Jurkat, Clone E6-1 (cell line): ENCODE measurements around the gene SETDB1. TPM values are rescaled to one million over a fixed set of nuclear protein-coding genes. Genes with fewer than 3 reads are reported as not detected.
"Not testable (repeated sequence)": the region's sequence is repeated elsewhere in the genome, so short reads cannot be mapped to it uniquely, and the experiment has no call there.

ENCODE experiments used
- DNase-seq: peaks from one replicate; pipeline ENCODE4 v3.0.0-alpha.2; 2011; ENCODE audit warnings: low read depth, low spot score
- H3K4me3 ChIP-seq: 2 replicates; pipeline ENCODE4 v1.5.1; 2011; ENCODE audit warnings: mild to moderate bottlenecking, low read length, control low read depth, moderate library complexity
- polyA plus RNA-seq: library from polyadenylated mRNA; unstranded; fragments of >200 nt; gene quantifications from one replicate; pipeline ENCODE4 v1.2.1, GENCODE V29; 2012; ENCODE audit warnings: missing spikeins; ENCODE audit not compliant: insufficient read length, insufficient read depth

The SETDB1 gene
- polyA plus RNA-seq = 57.2 TPM

- DNase-seq = peak; percentile 98
Measured at GRCh38 chr1:150926097-150926741, at the start of gene SETDB1. Gene SETDB1, plus strand, starts transcription at chr1:150926363. Its CDS starts 1,352 bp downstream, at chr1:150927715.

GRCh38 chr1:150878931-150879330, 47.2 kb upstream of the SETDB1 start:
- DNase-seq = not testable (repeated sequence)

More at GRCh38 chr1:150926097-150926741, at the start of gene SETDB1:
- H3K4me3 ChIP-seq = peak within 1 kb of the TSS; percentile 72

GRCh38 chr1:150881331-150882070, 44.7 kb upstream of the SETDB1 start:
- no peak for DNase-seq
- no peak overlapping the region for H3K4me3 ChIP-seq

More at GRCh38 chr1:150878931-150879330, 47.2 kb upstream of the SETDB1 start:
- not testable (repeated sequence) for H3K4me3 ChIP-seq

GRCh38 chr1:150883121-150883520, 43.0 kb upstream of the SETDB1 start:
- not testable (repeated sequence) for DNase-seq, H3K4me3 ChIP-seq

- no peak for DNase-seq
- H3K4me3 ChIP-seq = no peak within 1 kb of the TSS
Measured at GRCh38 chr1:150887018-150887417, 39.1 kb upstream of the SETDB1 start, which contains the start of gene CTXND2. Gene CTXND2, plus strand, starts transcription at chr1:150887136. Its CDS starts 25,179 bp downstream, at chr1:150912315.

GRCh38 chr1:150888727-150889126, 37.4 kb upstream of the SETDB1 start:
- no peak for DNase-seq
- H3K4me3 ChIP-seq = no peak overlapping the region

GRCh38 chr1:150890033-150890416, 36.1 kb upstream of the SETDB1 start:
- peak; percentile 88 for DNase-seq
- H3K4me3 ChIP-seq = peak overlapping the region; percentile 20

GRCh38 chr1:150893336-150893913, 32.7 kb upstream of the SETDB1 start:
- DNase-seq = no peak
- H3K4me3 ChIP-seq = no peak overlapping the region

GRCh38 chr1:150895618-150896017, 30.5 kb upstream of the SETDB1 start:
- DNase-seq = no peak
- H3K4me3 ChIP-seq = no peak overlapping the region

- not testable (repeated sequence) for DNase-seq
Measured at GRCh38 chr1:150899795-150900194, 26.4 kb upstream of the SETDB1 start.

GRCh38 chr1:150902346-150902745, 23.8 kb upstream of the SETDB1 start:
- DNase-seq = no peak
- H3K4me3 ChIP-seq = no peak overlapping the region

More at GRCh38 chr1:150899795-150900194, 26.4 kb upstream of the SETDB1 start:
- not testable (repeated sequence) for H3K4me3 ChIP-seq

GRCh38 chr1:150902751-150903150, 23.4 kb upstream of the SETDB1 start:
- no peak overlapping the region for H3K4me3 ChIP-seq
- DNase-seq = no peak

- H3K4me3 ChIP-seq = no peak overlapping the region
- no peak for DNase-seq
Measured at GRCh38 chr1:150905301-150905700, 20.9 kb upstream of the SETDB1 start.

- DNase-seq = no peak
- no peak overlapping the region for H3K4me3 ChIP-seq
Measured at GRCh38 chr1:150906329-150906728, 19.8 kb upstream of the SETDB1 start.

GRCh38 chr1:150906813-150907212, 19.4 kb upstream of the SETDB1 start:
- H3K4me3 ChIP-seq = no peak overlapping the region
- DNase-seq = no peak

- H3K4me3 ChIP-seq = no peak overlapping the region
- no peak for DNase-seq
Measured at GRCh38 chr1:150909585-150910180, 16.5 kb upstream of the SETDB1 start.

GRCh38 chr1:150912623-150913022, 13.5 kb upstream of the SETDB1 start:
- H3K4me3 ChIP-seq = no peak overlapping the region

GRCh38 chr1:150917387-150917786, 8.8 kb upstream of the SETDB1 start:
- no peak overlapping the region for H3K4me3 ChIP-seq
- DNase-seq = no peak

More at GRCh38 chr1:150912623-150913022, 13.5 kb upstream of the SETDB1 start:
- no peak for DNase-seq

- H3K4me3 ChIP-seq = no peak overlapping the region
- peak; percentile 75 for DNase-seq
Measured at GRCh38 chr1:150922519-150922975, 3.6 kb upstream of the SETDB1 start.
